Measurements from ENCODE around the gene CC2D2B.
"Not testable (repeated sequence)": the region's sequence is repeated elsewhere in the genome, so short reads cannot be mapped to it uniquely, and the experiment has no call there.

GRCh38 chr10:95916039-95916438 is 8.3 kb downstream of the CC2D2B start:
- TF ChIP-seq PATZ1 (CRISPR knock-in tag; IDR thresholded peaks at IDR 0.05; ENCODE audit: borderline replicate concordance); ZFP30 (CRISPR knock-in tag; IDR thresholded peaks at IDR 0.05); TOX (CRISPR knock-in tag; IDR thresholded peaks at IDR 0.05; ENCODE audit: borderline replicate concordance); ISL1 (CRISPR knock-in tag; IDR thresholded peaks at IDR 0.05); ZNF565 (CRISPR knock-in tag; conservative IDR thresholded peaks at IDR 0.05; ENCODE audit: low read depth); PPARA (CRISPR knock-in tag; IDR thresholded peaks at IDR 0.05; ENCODE audit: borderline replicate concordance); OSR1 (CRISPR knock-in tag; IDR thresholded peaks at IDR 0.05); SNAI2 (CRISPR knock-in tag; IDR thresholded peaks at IDR 0.05); CSRNP3 (CRISPR knock-in tag; IDR thresholded peaks at IDR 0.05); ZC3H10 (CRISPR knock-in tag; IDR thresholded peaks at IDR 0.05); ZFP3 (CRISPR knock-in tag; IDR thresholded peaks at IDR 0.05); RARB (CRISPR knock-in tag; IDR thresholded peaks at IDR 0.05): not testable (repeated sequence)

All from SK-N-SH treated with all-trans-retinoic acid at 6 μM for 48 hours (cell line).